Testis (tissue), 3 donors: ENCODE data around the gene DGAT2. TPM values are rescaled to one million over a fixed set of nuclear protein-coding genes. Genes with fewer than 3 reads are reported as not detected.
"Not testable (repeated sequence)": the region's sequence is repeated elsewhere in the genome, so short reads cannot be mapped to it uniquely, and the experiment has no call there.

Experiments
- DNase-seq: peaks from one replicate; pipeline ENCODE4 v3.0.0-alpha.2; 2019
- H3K27ac ChIP-seq, 2 donors: fragments of 200-600 bp; sonication (generic); one replicate each; pipeline ENCODE4 v1.5.1; 2019
- H3K27me3 ChIP-seq: fragments of 200-600 bp; sonication (generic); one replicate; pipeline ENCODE4 v1.5.1; 2019
- H3K36me3 ChIP-seq: fragments of 200-600 bp; sonication (generic); one replicate; pipeline ENCODE4 v1.5.1; 2017; ENCODE audit warnings: low read depth; ENCODE audit errors: missing control alignments
- H3K4me1 ChIP-seq: fragments of 200-600 bp; sonication (generic); one replicate; pipeline ENCODE4 v1.5.1; 2019
- H3K4me3 ChIP-seq, 2 donors: fragments of 200-600 bp; sonication (generic); one replicate each; pipeline ENCODE4 v1.5.1; 2017 to 2019
- H3K9me3 ChIP-seq: fragments of 200-600 bp; sonication (generic); one replicate; pipeline ENCODE4 v1.5.1; 2017
- CTCF ChIP-seq, 3 experiments: fragments of 450-650 bp in 2 of 3; fragments of 200-600 bp in 1 of 3; sonication (generic) in 1 of 3; IDR thresholded peaks; one replicate each; pipeline ENCODE4 v1.5.1; 2016 to 2019; ENCODE audit warnings: antibody characterized with exemption in 3 of 3, mild to moderate bottlenecking in 2 of 3, moderate library complexity in 1 of 3
- POLR2A ChIP-seq: fragments of 450-650 bp; IDR thresholded peaks from one replicate; pipeline ENCODE4 v1.6.1; 2017; ENCODE audit warnings: antibody characterized with exemption, mild to moderate bottlenecking, moderate library complexity
- WGBS, 2 donors: methylation state at CpG; one replicate each; pipeline ENCODE4 v1.1.5; 2018; 5-methylcytosine and 5-hydroxymethylcytosine counted together
- intact Hi-C: fragments of 100-400 bp; cut with DNase I; formaldehyde crosslinking; loops from one replicate; pipeline ENCODE4 v1.15.1; 2023; ENCODE audit warnings: low total_unique reads
- polyA plus RNA-seq: library from polyadenylated mRNA; stranded (reverse); fragments of 350-450 nt; fragmentation: Illumina TruSeq; extraction: RNeasy Lipid Tissue Mini Kit (QIAGEN cat#74804); gene quantifications from one replicate; pipeline ENCODE4 v1.2.3, GENCODE V29; 2014; ENCODE audit warnings: low read depth, low replicate concordance; ENCODE audit not compliant: insufficient read depth
- total RNA-seq, 2 donors: library from RNA; depleted of rRNA; stranded (reverse); fragments of >200 nt; gene quantifications; one replicate each; pipeline ENCODE4 v1.2.3, GENCODE V29; 2016

The DGAT2 gene
- total and polyA plus RNA-seq, 3 donors from 2014 or later: 40.9 to 77.6 (median 54.6) TPM

DNA sequence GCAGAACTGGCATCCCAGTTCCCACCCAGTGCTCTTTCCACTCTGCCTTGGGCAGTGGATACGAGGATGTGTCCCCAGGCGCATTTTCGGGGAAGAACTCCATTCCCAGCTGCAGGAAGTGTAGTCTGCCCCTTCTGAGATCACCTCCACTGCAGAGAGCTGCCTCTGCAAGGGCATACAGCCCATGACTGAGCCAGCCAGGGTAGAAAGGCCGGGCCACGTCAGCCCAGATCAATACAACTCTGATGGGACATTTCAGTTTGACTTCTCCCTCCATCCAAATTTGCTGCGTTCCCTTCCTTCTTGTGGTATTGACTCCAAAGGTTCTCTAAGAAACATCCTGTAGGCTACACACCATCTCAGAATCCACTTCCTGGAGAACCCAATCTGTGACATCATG lies 31.3 kb upstream of the DGAT2 start:
- no peaks in the 10 kb centered on the region for H3K9me3 ChIP-seq
- TF ChIP-seq POLR2A (no peak), CTCF (IDR thresholded peaks at IDR 0.05) (no peak)

GRCh38 chr11:75740681-75741080 lies 27.9 kb upstream of the DGAT2 start:
- no peaks in the 10 kb centered on the region for H3K27me3 ChIP-seq
- 87 to 100% methylated on average over 1 of the region's 1 CpG for WGBS, 2 donors
- no peaks in the 10 kb centered on the region for H3K9me3 ChIP-seq
- H3K36me3 ChIP-seq: no peaks in the 10 kb centered on the region
- H3K27ac ChIP-seq: no peak overlapping the region
- TF ChIP-seq POLR2A: no peak
- TF ChIP-seq CTCF (IDR thresholded peaks at IDR 0.05): no peak
- DNase-seq: no peak
- H3K4me1 ChIP-seq: no peaks in the 10 kb centered on the region
- H3K4me3 ChIP-seq: no peak overlapping the region
- intact Hi-C loops: no loop called here

More for the DNA sequence above, 31.3 kb upstream of the DGAT2 start:
- Histone ChIP-seq H3K4me3 (no peak overlapping the region), H3K4me1 (no peaks in the 10 kb centered on the region), H3K36me3 (no peaks in the 10 kb centered on the region), H3K27ac (no peak overlapping the region), H3K27me3 (no peaks in the 10 kb centered on the region)
- no peak for DNase-seq
- intact Hi-C loops: no loop called here
- 92 to 96% methylated on average over 6 of the region's 6 CpGs for WGBS, 2 donors

DNA sequence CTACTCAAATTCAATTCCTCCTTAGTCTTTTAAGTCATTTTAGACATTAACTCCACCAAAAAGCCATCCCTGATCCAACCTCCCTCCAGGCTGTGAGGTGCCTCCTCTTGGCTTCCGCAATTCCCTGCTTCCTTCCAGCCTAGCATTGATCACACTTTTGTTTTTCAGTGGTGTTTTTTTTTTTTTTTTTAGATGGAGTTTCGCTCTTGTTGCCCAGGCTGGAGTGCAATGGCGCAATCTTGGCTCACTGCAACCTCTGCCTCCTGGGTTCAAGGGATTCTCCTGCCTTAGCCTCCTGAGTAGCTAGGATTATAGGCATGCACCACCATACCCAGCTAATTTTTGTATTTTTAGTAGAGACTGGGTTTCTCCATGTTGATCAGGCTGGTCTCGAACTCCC lies 25.4 kb upstream of the DGAT2 start:
- H3K9me3 ChIP-seq, intact Hi-C loops, DNase-seq, H3K27ac ChIP-seq, H3K4me3 ChIP-seq, H3K27me3 ChIP-seq, H3K4me1 ChIP-seq, H3K36me3 ChIP-seq: not testable (repeated sequence)
- WGBS, 2 donors: 92 to 96% methylated on average over 4 of the region's 4 CpGs

DNA sequence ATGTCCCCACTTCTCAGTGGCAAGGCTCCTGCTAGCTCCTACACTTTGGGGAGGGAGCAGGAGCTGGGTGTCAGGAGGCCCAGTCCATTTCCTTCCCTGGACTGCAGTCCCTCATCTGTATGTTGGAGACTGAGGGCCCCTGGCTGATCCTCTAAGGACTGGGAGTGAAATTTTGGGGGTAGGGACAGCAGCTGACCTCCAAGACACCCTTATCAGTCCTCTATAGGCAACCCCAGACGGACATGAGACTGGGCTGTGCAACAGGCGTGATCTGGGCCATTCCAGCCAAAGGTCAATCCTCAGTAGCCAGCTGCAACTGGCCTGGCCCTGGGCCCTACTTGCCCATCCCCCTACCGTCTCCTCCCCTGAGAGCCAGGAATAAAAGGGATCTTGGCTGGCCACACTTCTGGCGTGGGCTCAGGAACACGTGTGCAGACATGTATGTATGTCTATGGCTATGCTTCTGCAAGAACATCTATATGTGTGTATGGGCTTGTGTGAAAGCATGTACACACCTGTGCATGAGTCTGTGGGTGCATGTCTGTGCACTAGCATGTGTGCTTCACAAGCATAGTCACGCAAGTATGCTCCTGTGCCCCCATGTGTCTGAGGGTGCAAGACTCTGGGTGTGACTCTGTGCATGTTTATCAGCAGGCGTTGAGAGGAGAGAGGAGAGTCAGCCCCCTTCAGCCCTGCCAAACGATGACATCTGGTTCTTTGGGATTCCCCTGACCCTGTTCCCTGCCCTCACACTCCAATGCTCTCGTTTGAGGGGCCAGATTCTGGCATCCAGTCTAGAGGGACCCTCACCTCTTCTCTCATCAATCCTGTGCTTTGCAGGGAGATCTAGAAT lies 24.6 kb upstream of the DGAT2 start:
- TF ChIP-seq POLR2A (no peak), CTCF (IDR thresholded peaks at IDR 0.05) (no peak)
- intact Hi-C loops: no loop called here
- Histone ChIP-seq H3K9me3 (no peaks in the 10 kb centered on the region), H3K36me3 (no peaks in the 10 kb centered on the region), H3K27ac (no peak overlapping the region), H3K4me1 (no peaks in the 10 kb centered on the region), H3K27me3 (no peaks in the 10 kb centered on the region), H3K4me3 (no peak overlapping the region)
- no peak for DNase-seq
- WGBS, 2 donors: 49 to 66% methylated on average over 9 of the region's 9 CpGs

DNA sequence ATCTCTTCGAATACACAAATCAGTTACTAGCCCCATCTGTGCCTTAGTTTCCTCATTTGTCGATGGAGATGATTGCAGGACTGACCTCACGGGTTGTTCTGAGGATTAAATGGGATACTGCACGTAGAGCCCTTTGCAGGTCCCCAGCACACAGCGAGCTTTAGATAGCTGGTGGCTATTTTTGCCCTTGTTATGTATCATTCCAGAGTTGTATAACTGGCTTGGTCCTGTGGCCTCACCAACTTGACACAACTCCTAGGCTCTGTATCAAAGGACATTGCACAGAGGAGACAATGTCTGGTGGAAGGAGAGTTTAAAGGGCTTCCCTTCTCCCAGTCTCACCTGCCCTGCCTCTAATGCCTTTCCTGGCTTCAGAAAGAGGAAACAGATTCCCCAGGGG lies 22.8 kb upstream of the DGAT2 start:
- no peak overlapping the region for H3K4me3 ChIP-seq
- WGBS, 2 donors: 91 to 95% methylated on average over 5 of the region's 5 CpGs
- no peak overlapping the region for H3K27ac ChIP-seq
- H3K4me1 ChIP-seq: no peaks in the 10 kb centered on the region
- intact Hi-C loops: no loop called here
- H3K36me3 ChIP-seq: no peaks in the 10 kb centered on the region
- H3K27me3 ChIP-seq: no peaks in the 10 kb centered on the region
- TF ChIP-seq POLR2A (no peak), CTCF (IDR thresholded peaks at IDR 0.05) (no peak)
- no peaks in the 10 kb centered on the region for H3K9me3 ChIP-seq
- no peak for DNase-seq

- 75 to 77% methylated on average over 9 to 21 of the region's 26 CpGs for WGBS, 2 donors
- H3K27me3 ChIP-seq, H3K4me3 ChIP-seq, DNase-seq, intact Hi-C loops, H3K4me1 ChIP-seq, H3K9me3 ChIP-seq, H3K27ac ChIP-seq, H3K36me3 ChIP-seq: not testable (repeated sequence)
Observed at GRCh38 chr11:75748729-75749273, 19.8 kb upstream of the DGAT2 start.

DNA sequence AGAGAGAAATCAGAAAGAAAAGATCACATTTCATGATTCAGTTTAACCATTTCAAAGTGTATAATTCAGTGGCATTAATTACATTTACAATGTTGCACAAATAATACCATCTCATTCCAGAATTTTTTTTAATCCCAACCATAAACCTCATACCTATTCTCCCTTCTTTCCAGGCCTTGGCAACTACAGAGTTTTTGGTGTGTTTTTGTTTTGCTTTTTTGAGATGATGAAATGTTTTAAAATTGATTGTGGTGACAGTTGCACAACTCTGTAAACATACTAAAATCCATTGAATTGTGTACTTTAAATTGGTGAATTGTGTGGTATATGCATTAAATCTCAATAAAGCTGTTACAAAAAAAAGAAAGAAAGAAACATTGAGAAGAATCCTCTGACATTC lies 13.6 kb upstream of the DGAT2 start:
- H3K27me3 ChIP-seq, DNase-seq, H3K36me3 ChIP-seq, H3K9me3 ChIP-seq, H3K27ac ChIP-seq, H3K4me3 ChIP-seq, intact Hi-C loops, H3K4me1 ChIP-seq: not testable (repeated sequence)
